Epithelial cell of esophagus (primary cell): ENCODE measurements around the gene IHH.

Experiments
- DNase-seq: peaks from one replicate; pipeline ENCODE4 v3.0.0; 2010; ENCODE audit warnings: low read depth
- H3K4me3 ChIP-seq: 2 replicates; pipeline ENCODE4 v1.5.1; 2011; ENCODE audit warnings: mild to moderate bottlenecking, low read length, control low read depth
- TF ChIP-seq, protein P1 (sequence below): IDR thresholded peaks from 2 replicates; pipeline ENCODE4 v1.5.1; 2011; ENCODE audit warnings: low read depth, mild to moderate bottlenecking, low read length, control low read depth, inconsistent platforms; ENCODE audit not compliant: insufficient read depth; ENCODE audit errors: missing control alignments

The IHH gene

DNA sequence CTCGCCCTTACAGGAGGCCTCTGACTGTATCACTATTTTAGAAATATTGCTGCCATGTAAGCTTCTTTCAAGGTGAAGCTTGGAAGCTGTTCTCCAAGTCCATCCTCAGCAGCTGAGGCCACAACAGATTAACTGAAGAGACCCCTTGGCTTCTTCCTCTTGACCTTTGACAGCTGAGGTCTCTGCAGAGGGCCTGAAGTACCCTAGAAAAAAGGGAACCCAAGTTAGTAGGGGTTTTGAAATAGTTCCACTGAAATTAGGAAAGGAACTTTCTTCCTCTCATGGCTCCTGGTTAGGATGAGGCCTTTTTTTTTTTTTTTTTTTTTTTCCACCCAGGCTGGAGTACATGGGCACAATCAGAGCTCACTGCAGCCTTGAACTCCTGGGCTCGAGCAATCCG is 15.5 kb upstream of the IHH start:
- no peak for DNase-seq
- TF ChIP-seq, protein P1, sequence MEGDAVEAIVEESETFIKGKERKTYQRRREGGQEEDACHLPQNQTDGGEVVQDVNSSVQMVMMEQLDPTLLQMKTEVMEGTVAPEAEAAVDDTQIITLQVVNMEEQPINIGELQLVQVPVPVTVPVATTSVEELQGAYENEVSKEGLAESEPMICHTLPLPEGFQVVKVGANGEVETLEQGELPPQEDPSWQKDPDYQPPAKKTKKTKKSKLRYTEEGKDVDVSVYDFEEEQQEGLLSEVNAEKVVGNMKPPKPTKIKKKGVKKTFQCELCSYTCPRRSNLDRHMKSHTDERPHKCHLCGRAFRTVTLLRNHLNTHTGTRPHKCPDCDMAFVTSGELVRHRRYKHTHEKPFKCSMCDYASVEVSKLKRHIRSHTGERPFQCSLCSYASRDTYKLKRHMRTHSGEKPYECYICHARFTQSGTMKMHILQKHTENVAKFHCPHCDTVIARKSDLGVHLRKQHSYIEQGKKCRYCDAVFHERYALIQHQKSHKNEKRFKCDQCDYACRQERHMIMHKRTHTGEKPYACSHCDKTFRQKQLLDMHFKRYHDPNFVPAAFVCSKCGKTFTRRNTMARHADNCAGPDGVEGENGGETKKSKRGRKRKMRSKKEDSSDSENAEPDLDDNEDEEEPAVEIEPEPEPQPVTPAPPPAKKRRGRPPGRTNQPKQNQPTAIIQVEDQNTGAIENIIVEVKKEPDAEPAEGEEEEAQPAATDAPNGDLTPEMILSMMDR, result no peak
- no peak overlapping the region for H3K4me3 ChIP-seq

DNA sequence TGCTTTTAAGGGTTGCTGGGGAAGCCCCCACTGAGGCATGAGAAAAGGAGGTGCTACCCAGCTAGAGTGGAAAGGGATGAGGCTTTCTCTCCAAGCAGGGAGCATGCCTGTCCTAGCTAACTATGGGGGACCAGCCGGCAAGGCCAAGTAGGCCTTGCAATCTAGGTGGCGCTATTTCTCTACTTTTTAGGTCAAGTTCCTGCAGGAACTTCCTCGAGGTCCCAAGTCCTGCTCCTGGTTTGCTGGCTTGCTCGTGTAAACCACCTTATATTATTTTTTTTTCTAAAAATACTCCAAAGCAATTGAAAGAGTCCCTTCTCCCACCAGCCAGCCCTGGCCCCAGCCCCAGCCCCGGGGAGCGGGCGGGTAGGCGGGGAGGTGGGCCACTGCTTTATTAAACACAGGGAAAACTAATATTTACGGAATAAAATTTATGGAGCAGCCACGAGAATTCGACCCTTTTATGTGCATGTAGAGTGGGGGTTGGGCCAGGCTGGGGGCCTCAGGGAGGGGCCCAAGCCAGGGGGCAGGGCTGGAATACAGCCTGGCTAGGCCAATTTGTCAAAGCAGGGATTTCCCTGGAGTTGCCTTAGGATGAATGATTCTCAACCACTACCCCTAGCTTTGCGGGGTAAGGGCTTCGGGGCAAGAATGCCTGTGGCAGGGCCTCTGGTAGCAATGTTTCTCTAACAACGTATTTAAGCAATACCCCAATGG is 12.8 kb upstream of the IHH start:
- H3K4me3 ChIP-seq, result no peak overlapping the region
- TF ChIP-seq, protein P1, result peak; percentile 52
- DNase-seq, result peak; percentile 68

DNA sequence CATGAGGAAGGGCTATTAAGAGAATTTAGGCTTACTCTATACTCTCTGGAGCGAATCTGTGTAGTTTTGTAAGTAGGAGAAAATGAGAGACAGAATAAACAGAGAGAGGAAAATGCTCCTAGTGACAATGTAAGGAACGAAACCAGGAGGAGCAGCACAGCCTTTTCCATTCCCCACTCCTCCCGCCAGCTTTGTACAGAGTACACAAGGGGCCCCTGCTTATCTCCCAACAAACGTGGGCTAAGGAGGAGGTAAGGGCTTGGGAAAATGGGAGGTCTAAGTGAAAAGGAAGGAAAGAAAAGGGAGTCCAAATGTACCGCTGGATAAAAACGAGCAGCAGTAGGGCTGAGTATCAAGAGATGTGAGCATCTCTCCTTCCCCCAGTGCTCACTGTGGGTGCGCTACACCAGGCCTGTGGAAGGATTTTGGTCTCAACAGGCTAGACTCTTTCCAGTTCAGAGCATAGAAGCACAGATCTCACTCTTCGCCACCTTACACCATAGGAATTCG is 12.1 kb upstream of the IHH start:
- DNase-seq, result no peak
- H3K4me3 ChIP-seq, result no peak overlapping the region
- TF ChIP-seq, protein P1, result no peak

DNA sequence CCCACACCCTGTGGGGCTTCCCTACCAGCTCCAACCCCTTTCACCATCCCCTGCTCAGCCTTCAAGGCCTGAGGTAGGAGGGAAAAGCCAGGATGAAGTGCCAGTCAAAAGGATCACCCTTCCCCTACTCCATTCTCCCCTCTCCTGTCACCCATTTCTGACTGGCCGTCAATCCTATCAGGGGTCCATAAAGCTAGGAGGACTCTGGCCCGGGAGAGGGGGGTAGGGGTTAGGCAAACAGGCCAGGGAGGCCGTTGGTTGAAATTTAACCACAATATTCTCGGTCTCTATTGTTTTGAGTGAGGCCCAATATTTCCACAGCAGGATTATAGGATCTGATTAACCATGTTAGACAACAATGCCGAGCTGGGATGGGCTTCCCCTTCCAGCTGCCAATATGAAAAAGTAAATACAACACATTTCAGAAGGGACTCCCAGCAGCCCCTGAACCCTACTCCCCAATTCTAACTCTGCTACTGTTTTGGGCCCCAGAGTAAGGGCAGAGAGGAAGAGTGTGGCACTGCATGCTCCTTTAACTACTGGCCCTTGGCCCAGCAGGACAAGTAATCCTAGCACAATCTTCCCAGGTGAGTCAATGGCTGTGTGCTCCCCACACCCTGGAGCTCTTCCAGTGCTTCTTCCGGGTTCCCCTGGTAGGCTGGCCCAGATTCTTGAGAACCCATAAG is 10.6 kb upstream of the IHH start:
- TF ChIP-seq, protein P1, result no peak
- no peak overlapping the region for H3K4me3 ChIP-seq
- peak; percentile 77 for DNase-seq

DNA sequence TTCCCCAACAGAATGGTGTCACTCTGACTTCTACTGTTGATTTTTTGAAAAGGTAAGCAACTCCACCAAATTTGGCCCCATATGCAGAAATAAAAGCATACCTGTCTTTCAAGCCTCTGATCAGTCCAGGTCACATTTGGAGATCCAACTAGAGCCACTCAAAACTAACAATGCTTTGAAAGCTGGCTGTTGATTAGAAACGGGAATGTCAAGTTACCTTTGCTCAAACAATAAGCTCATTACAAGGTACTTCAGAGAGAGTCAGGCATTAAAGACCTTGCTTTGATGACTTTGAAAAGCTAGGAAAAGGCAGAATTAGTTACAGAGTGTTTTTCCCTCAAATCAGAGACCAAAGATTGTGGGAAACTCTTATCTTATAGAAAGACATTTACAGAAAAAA is 4.8 kb upstream of the IHH start:
- no peak overlapping the region for H3K4me3 ChIP-seq
- TF ChIP-seq, protein P1, result no peak
- no peak for DNase-seq

DNA sequence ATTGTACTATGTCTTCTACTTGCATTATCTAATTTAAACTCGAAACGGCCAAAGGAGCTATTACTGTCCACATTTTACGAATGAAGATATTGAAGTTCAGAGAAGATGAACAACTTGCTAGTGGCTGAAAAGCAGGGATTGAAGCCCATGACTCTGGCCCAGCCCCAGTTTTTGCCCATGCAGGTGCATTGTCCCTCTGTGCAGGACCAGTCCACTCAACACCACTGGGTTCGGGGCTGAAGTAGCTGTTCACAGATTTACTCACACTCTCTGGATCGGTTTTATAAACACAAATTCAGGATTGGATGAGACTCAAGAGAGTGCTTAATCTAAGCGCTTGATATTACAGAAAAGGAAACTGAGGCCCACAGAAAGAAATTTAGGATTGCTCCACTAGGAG is 1.4 kb upstream of the IHH start:
- TF ChIP-seq, protein P1, result no peak

More for the DNA sequence above, 1.4 kb upstream of the IHH start:
- no peak overlapping the region for H3K4me3 ChIP-seq
- no peak for DNase-seq
